Tibial artery (tissue), 4 donors: ENCODE measurements around the gene PITPNM1.

Experiments
- DNase-seq, 2 donors: peaks; one replicate each; pipeline ENCODE4 v3.0.0-alpha.2; 2019
- H3K27ac ChIP-seq, 2 donors: fragments of 200-600 bp; sonication (generic) in 1 of 2; 1 replicate in 1 of 2; 2 replicates in 1 of 2; pipeline ENCODE4 v1.5.1; 2018 to 2019; ENCODE audit warnings: mild to moderate bottlenecking in 1 of 2
- H3K27me3 ChIP-seq, 2 donors: fragments of 200-600 bp; sonication (generic) in 1 of 2; one replicate each; pipeline versions ENCODE4 v1.5.1 to v1.6.0; 2016 to 2019
- H3K36me3 ChIP-seq, 3 donors: fragments of 200-600 bp; sonication (generic) in 2 of 3; one replicate each; pipeline ENCODE4 v1.5.1; 2016 to 2019; ENCODE audit warnings: mild to moderate bottlenecking in 2 of 3
- H3K4me1 ChIP-seq, 4 donors: fragments of 200-600 bp; sonication (generic) in 2 of 4; 1 replicate in 3 of 4; 2 replicates in 1 of 4; pipeline ENCODE4 v1.5.1; 2016 to 2019
- H3K4me3 ChIP-seq, 2 donors: fragments of 200-600 bp; sonication (generic) in 1 of 2; 1 replicate in 1 of 2; 2 replicates in 1 of 2; pipeline ENCODE4 v1.5.1; 2018 to 2019; ENCODE audit warnings: mild to moderate bottlenecking in 2 of 2
- H3K9me3 ChIP-seq, 3 donors: fragments of 200-600 bp; sonication (generic) in 1 of 3; one replicate each; pipeline ENCODE4 v1.5.1; 2016 to 2019
- CTCF ChIP-seq, 2 experiments: fragments of 200-600 bp in 1 of 2; fragments of 450-650 bp in 1 of 2; IDR thresholded peaks; one replicate each; pipeline ENCODE4 v1.5.1; 2017 to 2019; ENCODE audit warnings: antibody characterized with exemption in 2 of 2, mild to moderate bottlenecking in 1 of 2, moderate library complexity in 1 of 2
- intact Hi-C: fragments of 100-400 bp; cut with DNase I; formaldehyde crosslinking; loops from one replicate; pipeline ENCODE4 v1.15.0; 2023; ENCODE audit warnings: low total_unique reads

The PITPNM1 gene

GRCh38 chr11:67507864-67508485 is 2.8 kb upstream of the PITPNM1 start, which contains the start of gene CDK2AP2:
CDK2AP2 (minus strand) TSS chr11:67508162; CDS start chr11:67508082, 80 bp downstream.
- H3K4me1 ChIP-seq = peaks cover 0 to 49% (median 43%) of the 10 kb centered on the region in 4 donors
- H3K36me3 ChIP-seq = peaks cover 0 to 6% (median 6%) of the 10 kb centered on the region in 3 donors
- intact Hi-C loops = loop anchor here (2.0 to 5.0 kb wide), 2 partner anchors 39 to 156 kb away; partner anchors contain the start of genes POLD4 and TMEM134

GRCh38 chr11:67507242-67507863 is 2.2 kb upstream of the PITPNM1 start:
- no peaks in the 10 kb centered on the region for H3K9me3 ChIP-seq
- no peak for TF ChIP-seq CTCF (IDR thresholded peaks at IDR 0.05)
- H3K27ac ChIP-seq = peak overlapping the region; percentile 92 to 99
- intact Hi-C loops = loop anchor here (2.0 to 5.0 kb wide), 2 partner anchors 39 to 155 kb away; partner anchors contain the start of genes POLD4 and TMEM134
- peak in 1 of 2 donors; percentile 34 for DNase-seq
- H3K36me3 ChIP-seq = peaks cover 0 to 8% (median 7%) of the 10 kb centered on the region in 3 donors
- peaks cover 0 to 5% of the 10 kb centered on the region in 2 donors for H3K27me3 ChIP-seq
- peaks cover 0 to 49% (median 43%) of the 10 kb centered on the region in 4 donors for H3K4me1 ChIP-seq
- peak overlapping the region; percentile 76 to 80 for H3K4me3 ChIP-seq

More at GRCh38 chr11:67507864-67508485, 2.8 kb upstream of the PITPNM1 start, which contains the start of gene CDK2AP2:
- Histone ChIP-seq H3K27ac (peak within 1 kb of the TSS; percentile 92 to 99), H3K9me3 (no peaks in the 10 kb centered on the region), H3K27me3 (peaks cover 0 to 5% of the 10 kb centered on the region in 2 donors), H3K4me3 (peak within 1 kb of the TSS; percentile 76 to 80)
- peak in 1 of 2 experiments; percentile 29 for TF ChIP-seq CTCF (IDR thresholded peaks at IDR 0.05)
- DNase-seq = peak; percentile 99 to 100

- Histone ChIP-seq H3K4me3 (peak overlapping the region; percentile 76 to 80), H3K27me3 (no peaks in the 10 kb centered on the region), H3K36me3 (peaks cover 0 to 16% (median 15%) of the 10 kb centered on the region in 3 donors), H3K4me1 (peaks cover 0 to 49% (median 43%) of the 10 kb centered on the region in 4 donors), H3K27ac (peak overlapping the region; percentile 92 to 99), H3K9me3 (no peaks in the 10 kb centered on the region)
- intact Hi-C loops = loop anchor here (2.0 to 5.0 kb wide), 2 partner anchors 38 to 154 kb away; partner anchors contain the start of genes POLD4 and TMEM134
- no peak for TF ChIP-seq CTCF (IDR thresholded peaks at IDR 0.05)
- DNase-seq = peak in 1 of 2 donors; percentile 68
Measured at GRCh38 chr11:67506426-67507051, 1.4 kb upstream of the PITPNM1 start.

GRCh38 chr11:67505605-67506396 is 638 bp upstream of the PITPNM1 start:
- H3K4me1 ChIP-seq = peaks cover 0 to 49% (median 43%) of the 10 kb centered on the region in 4 donors
- intact Hi-C loops = loop anchor here (2.0 to 5.0 kb wide), 2 partner anchors 37 to 154 kb away; partner anchors contain the start of genes POLD4 and TMEM134
- peak; percentile 97 to 99 for TF ChIP-seq CTCF (IDR thresholded peaks at IDR 0.05)
- peaks cover 0 to 19% (median 15%) of the 10 kb centered on the region in 3 donors for H3K36me3 ChIP-seq
- H3K27ac ChIP-seq = peak overlapping the region; percentile 92 to 99
- no peaks in the 10 kb centered on the region for H3K27me3 ChIP-seq
- peak overlapping the region; percentile 64 to 80 for H3K4me3 ChIP-seq
- H3K9me3 ChIP-seq = no peaks in the 10 kb centered on the region
- DNase-seq = peak; percentile 87 to 97
